HG03025 (cell line): Measurements from ENCODE around the gene WASF2.
"Not testable (repeated sequence)": the region's sequence is repeated elsewhere in the genome, so short reads cannot be mapped to it uniquely, and the experiment has no call there.

Experiments used
- ATAC-seq: cut with Tn5 transposase; IDR thresholded peaks from one replicate; pipeline ENCODE4 v1.9.1; 2021; ENCODE audit warnings: mild to moderate bottlenecking, moderate library complexity; ENCODE audit not compliant: unreplicated experiment, low FRiP score

WASF2 gene, protein sequence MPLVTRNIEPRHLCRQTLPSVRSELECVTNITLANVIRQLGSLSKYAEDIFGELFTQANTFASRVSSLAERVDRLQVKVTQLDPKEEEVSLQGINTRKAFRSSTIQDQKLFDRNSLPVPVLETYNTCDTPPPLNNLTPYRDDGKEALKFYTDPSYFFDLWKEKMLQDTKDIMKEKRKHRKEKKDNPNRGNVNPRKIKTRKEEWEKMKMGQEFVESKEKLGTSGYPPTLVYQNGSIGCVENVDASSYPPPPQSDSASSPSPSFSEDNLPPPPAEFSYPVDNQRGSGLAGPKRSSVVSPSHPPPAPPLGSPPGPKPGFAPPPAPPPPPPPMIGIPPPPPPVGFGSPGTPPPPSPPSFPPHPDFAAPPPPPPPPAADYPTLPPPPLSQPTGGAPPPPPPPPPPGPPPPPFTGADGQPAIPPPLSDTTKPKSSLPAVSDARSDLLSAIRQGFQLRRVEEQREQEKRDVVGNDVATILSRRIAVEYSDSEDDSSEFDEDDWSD

DNA sequence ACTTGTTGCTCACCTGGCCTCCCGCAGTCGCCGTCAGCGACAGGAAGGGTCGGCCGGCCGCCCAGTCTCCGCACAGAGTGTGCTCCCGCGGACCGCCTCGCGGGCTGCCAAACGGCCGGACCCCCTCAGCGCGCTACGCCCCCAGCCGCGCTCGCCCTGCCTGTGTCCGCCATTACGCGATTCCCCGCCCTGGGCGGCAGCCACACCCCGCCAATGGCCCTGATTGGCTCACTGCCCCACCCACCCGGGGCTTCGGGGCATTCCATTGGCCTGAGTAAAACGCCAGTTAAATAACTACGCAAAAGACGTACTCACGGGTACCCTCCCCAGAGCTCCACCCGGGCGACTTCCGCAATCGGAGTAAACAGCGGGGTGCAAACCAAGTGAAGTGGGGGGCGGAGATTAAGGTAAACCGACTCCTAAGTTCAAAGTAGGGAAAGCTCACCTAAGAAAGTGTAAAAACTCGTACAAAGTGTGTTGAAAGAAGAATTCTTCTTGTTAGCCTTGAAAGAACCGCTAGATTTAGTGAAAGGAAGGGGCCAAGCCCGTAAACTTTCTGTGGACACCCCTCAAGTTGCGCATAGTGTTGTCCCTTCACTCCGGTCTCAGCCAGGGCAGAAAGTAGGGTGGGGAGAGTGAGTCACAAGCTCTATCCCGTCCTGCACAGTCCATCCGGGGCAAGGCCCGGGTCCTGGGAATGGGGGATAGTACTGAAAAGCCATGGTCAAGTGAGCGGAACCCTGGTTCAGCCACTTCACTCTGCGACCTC is at the start of gene WASF2:
Gene WASF2, minus strand, starts transcription at position 195 of the 769 bp plus-strand sequence. CDS start 61,277 bp downstream, outside the sequence.
- peak; percentile 89 for ATAC-seq

DNA sequence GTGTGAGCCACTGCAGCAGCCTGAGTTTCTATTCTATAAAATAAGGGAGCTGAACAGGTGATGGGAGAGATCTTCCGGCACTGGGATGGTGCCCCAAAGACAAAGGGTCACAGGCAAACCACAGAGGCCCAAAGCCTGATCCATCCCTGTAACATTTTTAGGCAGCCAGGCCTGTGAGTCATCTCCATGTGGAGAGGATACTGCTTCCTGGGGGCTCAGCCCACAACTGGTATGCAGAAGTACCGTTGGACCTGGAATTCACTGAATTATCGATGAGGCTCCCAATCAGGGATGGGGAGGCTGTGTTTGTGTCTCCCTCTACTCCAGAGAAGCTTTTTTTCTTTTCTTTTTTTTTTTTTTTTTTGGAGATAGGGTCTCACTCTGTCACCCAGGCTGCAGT is 48.8 kb upstream of the WASF2 start:
- ATAC-seq: no peak

DNA sequence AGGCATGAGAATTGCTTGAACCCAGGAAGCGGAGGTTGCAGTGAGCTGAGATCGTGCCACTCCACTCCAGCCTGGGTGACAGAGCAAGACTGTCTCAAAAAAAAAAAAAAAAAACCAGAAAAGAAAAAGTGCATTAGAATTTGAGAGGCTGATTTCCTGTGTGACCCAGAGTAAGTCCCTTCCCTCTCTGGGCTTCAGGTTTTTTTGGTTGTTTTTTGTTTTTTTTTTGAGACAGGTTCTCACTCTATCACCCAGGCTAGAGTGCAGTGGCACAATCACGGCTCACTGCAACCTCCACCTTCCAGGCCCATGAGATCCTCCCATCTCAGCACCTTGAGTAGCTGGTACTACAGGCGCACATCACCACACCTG is 48.3 kb upstream of the WASF2 start:
- ATAC-seq: not testable (repeated sequence)

DNA sequence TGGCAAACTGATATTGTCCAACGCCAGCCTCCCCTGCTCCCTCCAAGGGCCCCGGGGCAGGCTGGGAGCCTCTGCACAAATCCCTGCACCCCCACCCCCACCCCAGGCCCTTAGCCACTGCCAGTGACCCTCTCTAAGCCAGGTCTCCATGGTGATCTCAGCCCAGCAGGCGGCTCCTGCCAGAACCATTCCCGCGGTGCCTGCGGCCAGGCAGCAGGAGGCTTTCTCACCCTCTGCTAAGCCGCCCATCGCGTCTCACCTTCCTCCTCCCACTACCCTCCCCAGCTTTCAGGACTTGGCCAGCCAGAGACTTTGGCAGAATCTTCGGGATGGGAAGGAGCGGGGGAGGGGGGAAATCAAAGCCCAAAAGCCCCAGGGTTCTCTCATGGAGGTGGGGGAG is 46.8 kb upstream of the WASF2 start:
- no peak for ATAC-seq

DNA sequence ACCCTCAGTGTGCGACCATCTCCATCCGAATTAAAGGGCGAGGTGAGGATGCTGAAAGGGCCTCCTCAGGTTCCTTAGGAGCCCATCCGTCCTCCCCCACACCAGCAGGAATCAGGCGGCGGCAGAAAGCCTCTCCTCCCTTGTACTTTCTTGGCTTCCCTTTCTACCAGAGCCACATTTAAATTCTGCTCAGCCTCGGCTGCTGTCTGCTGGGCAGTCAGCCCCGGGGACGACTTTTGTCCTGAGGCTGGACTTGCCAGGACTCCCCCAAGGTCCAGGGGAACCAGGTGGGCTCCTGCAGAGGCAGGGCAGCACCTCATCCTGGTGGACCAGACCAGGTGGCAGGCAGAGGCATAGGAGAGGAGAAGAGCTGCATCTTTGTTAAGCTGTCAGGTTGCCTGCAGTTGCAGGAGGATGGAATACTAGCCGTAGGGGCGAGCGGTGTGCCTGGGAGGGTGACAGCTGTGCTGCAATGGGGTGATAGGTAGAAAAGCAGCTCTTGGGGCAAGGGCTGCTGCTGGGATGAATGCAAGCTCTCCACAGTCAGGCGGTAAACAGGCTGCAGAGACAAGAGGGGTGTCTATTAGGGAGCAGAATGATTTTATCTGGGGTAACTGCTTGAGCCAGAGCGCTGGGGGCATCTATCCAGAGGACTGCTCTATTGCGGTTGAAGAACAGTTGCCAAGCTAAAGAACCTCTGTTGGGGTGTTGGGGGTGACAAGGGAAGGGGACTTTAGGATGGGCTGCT is 46.2 kb upstream of the WASF2 start:
- ATAC-seq: no peak

DNA sequence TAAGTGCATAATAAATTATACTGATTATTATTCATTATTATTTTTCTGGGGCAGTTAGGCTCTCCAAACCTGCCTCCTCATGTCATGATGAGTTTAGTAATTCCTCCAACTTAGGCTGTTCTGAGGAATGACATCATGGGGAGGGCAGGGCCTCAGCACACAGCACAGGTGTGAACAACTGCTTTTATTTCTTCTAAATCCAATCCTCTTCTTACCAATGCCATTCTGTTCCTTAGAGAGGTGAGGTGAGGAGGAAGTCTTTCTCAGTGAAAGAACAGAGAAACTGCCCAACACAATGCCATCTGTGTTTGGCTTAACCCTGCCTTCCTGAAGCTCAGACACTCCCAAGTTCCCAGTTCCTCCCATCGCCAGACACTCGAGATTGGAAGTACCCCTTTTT is 45.4 kb upstream of the WASF2 start:
- ATAC-seq: no peak

DNA sequence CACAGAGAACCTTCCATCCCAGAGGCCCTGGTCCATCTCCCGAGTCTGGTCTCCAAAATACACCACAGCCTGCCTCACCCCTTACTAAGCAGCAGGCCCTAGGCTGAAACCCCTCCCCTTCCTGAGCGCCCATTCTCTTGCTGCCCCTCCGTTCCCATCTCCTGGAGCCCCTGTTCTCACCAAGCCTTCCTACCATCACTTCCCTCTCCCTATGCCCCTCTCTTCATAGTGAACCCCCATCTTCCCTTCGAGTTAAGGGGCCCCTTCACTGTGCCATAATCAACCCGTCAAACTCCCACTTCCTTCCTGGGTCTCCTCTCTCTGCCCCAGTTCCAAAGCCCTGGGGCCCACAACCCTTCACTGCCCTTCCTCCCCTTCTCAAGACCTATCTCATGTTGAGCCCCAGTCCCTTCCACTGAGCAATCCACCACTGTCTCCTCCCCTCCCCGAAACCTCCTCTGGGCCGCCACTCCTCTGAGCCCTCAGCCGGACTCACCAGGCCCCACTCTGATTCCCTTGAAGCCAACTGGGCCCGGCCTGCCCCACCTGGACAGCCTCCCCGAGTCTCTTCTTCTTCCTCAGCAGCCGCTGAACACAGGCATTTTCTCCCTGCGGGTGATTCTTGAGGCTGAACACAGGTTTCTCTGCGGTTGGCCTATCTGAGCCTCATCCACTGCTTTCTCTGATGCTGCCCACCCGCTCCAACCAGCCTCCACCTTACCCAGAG is 42.2 kb upstream of the WASF2 start:
- no peak for ATAC-seq

DNA sequence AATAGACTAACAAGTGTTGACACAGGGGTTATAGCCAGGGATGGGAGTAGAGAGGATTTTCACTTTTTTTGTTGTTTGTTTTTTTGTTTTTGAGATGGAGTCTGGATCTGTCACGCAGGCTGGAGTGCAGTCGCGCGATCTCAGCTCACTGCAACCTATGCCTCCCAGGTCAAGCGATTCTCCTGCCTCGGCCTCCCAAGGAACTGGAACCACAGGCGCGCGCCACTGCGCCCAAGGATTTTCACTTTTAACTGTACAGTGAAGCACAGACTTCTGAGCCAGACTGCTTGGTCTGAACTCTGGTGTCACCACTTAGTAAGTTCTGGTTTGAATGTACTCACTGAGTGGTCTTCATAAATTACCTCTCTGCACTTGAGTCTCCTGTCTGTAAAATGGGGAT is 40.2 kb upstream of the WASF2 start:
- ATAC-seq: no peak

DNA sequence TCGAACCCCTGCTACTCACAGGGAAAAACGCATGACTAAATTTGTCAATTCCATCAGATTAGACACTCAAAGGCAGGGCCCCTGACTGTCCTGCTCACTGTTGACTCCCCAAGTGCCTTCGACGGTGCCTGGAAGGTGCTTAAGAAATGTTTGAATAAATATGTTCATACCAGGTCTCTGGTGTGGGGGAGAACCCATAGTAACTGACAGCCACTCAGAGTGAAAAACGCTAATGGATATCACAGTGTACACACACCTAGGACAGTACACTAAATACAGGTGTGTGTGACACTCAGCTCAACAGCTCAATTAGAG is 39.7 kb upstream of the WASF2 start:
- no peak for ATAC-seq

DNA sequence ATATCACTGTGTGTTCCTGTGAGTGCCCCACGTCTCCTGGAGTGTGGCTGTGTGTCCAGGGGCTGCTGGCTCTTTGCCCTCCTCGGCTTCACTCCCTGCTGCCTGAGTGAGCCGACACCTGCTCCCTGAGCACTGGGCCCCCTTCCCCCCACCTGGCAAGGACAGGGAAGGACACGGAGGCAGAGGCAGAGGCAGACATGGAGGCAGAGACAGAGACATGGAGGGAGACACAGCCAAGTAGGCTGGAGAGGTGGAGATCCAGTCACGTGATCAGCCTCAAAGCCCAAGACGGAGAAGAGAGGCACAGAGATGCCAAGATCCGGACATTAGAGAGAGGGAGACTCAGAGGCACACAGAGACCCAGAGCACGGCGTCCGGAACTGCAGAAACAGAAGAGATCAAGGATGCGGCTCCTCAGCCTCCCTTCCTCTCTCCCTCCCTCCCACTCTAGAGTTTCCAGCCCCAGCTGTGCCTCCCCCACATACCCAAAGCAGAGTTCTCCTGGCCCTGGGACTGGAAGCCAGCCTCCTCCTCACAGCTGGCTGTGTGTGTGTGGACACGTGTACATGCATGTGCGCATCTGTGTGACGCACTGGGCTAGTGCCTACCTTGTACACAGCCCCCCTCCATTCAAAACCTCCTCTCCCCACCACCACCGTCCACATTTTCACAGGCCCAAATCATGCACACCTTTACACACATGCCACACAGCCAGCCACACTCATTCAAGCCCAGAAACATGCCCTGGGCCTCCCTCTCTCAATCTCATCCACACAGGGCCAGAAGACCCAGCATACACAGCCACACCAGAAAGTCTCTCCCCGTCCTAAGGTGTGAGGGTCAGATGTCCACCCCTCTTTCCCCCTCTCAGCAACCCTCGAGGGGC is 39.1 kb upstream of the WASF2 start:
- no peak for ATAC-seq

DNA sequence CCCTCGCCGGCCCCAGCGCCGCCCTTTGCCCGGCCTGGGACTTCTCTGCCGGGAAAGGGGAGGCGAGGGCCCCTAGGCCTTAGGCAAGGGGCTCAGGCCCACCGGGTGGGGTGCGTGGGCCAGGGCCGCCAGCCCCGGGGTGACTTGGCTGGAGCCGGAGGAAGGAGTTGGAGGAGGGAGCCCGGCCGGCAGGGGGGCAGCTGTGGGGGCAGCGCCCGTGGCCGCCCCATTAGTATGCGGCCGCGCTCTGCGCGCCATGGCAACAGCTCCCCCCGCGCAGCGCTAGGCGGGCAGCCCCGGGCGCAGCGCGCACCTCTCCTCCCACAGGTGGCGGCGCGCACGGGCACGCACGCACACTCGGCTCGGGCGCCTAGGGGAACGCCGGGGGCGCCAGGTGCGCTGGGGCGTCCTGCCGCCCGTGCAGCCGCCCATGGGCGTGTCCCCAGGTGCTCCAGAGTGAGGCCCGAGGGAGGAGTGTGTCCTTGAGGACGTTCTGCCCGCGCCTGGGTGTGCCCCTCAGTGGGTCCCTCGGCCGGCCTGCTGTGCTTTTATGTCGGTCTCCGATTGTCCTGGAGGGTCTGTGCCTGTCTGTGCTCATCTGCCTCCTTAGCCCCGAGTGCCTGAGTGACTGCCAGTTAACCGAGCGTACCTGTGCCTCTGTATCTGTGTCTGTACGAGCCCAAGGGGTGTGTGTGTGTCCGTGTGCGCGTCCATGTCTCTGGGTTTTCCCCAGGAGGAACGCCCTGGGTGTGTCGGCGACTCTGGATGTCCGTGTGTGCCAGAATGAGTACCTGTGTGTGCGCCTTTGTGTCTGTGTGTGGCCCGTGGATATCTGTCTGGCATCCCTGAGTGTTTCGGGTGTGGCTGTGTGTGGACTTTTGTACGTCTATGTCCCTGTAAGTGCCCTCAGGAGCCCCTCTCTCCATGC is 38.2 kb upstream of the WASF2 start:
- ATAC-seq: no peak

DNA sequence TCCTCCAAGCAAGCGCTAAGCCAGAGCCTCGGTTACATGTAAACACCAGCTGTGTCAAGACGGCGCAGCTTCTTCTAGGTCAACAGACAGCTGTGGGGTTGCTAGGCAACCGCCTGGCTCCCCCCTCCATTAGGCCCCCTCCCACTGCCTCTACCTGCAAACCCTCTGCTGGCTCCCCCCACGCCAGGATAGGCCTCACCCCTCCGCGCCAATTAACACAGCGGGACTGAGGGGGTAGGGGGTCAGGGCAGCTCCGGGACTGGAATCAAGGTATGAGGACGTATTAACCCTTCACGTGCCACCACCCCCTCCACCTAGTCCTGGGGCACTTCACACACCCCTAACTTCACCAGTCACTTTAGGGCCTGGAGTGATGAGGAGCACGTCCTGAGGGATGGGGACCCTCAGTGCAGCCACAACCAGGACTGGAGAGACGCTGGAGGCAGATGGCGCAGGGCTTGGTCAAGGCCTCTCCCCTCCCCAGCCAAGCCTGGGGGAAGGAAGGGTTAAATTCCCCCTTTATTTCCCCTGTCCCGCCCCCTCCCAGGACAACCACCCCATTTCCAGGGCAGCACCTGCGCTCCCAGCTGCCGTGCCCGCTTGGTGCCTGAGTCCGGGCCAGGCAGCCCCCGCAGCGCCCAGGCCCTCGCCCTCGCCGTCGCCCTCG is 37.4 kb upstream of the WASF2 start:
- ATAC-seq: no peak

DNA sequence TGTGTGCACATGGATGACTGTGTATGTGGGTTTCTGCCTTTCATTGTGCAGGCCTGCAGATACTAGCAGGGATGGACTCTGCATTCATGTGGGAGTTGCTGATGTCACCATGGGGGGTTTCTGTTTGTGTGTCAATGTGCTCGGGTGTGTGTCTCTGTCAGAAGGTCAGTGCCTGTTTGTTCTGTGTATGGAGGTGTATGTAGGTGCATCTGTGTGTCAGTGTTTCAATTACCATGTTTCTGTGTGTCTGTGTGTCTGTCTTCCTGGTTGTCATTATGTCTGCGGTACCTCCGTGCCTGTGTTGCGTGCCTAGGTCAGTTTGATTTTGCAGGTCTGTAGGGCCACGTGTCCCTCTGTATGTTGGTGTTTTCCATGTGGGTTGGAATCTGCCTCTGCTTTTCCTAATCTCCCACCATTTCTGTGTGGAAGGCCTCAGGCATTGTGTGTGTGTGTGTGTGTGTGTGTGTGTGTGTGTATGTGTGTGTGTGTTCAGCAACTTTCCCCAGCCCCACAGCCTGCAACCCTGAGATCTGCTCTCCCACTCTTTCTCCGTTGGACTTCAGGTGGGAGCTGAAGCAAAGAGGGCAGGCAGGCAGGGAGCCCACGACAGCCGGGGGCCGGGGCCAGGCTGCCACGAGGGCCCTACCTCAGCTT is 36.7 kb upstream of the WASF2 start:
- no peak for ATAC-seq

DNA sequence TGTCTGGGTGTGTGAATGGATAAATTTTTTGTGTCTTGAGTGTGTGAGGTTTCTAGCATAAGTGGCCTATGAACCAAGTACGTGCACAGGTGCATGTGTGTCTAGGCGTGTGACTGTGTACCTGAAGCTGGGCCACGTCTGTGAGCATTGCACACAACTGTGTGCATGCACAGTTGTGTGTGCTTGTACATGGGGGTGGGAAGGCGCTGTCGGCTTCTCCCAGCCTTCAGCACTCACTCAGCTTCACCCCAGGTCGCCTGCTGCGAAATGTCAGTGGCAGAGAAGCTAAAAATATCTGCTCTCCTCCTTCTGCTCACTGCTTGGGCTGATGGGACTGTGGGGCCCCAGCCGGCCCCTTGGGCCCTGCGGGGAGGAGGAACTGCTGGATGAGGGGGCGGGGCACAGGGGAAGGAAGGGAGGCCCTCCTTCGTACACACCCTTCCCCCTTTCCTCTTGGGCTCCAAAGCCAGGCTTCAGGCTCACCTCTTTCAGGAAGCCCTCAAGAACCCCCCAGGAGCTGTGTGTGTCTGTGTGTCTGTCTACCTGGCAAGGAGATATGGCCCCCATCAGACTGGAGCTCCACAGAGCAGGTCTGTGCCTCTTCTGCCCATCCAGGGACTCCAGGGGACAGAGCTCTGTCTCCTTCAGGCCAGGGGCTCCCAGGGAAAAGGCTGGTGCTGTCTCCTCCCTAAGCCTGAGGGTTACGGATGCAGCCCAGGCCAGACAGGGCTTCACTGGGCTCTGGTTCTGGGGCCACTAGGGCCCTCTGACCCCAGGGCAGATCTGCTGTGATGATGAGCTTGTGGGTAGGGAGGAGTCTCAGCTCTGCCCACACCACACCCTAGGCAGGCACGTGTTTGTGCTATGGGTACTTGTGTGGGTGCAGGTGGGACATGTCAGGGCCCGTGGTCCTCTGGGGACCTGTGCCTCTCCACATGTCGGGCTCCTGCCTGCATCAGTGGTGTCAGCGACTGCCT is 35.6 kb upstream of the WASF2 start:
- no peak for ATAC-seq

DNA sequence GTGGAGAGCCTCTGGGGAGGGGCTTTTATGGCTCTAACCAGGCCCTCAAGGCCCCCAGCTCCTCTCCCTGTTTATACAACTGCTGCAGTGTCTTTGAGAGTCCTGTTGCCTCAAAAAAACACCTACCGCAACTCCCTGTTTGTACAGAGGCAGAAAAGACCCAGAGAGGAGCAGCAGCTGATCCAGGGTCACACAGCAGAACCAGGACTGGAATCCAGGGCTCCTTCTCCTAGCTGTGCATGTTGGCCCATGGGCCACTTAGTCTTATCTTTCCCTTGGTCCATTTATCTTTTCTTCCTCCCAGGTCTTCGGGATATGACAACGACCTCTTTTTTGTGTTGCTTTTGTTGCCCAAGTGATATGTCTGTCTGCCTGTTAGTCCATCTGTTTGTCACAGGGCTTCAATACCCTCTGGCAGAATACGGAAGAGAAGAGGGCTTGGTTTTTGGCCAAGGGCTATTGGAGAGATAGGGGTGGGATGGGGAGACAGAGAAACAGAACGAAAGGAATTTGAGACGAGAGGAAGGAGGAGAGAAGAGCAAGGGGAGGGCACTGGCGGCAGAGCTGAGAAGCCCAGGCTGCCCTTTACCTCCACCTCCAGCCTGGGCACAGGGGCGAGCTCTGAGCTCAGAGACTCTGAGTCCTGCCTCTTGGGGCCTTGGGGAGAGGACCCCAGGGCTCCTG is 33.5 kb upstream of the WASF2 start:
- ATAC-seq: no peak
